Colonic mucosa (tissue), 4 donors: ENCODE measurements around the gene USP8. TPM values are rescaled to one million over a fixed set of nuclear protein-coding genes. Genes with fewer than 3 reads are reported as not detected.
"Not testable (repeated sequence)": the region's sequence is repeated elsewhere in the genome, so short reads cannot be mapped to it uniquely, and the experiment has no call there.

Source experiments
- DNase-seq: peaks from one replicate; pipeline ENCODE4 v3.0.0-alpha.2; 2020
- H3K27ac ChIP-seq: fragments of 200-600 bp; one replicate; pipeline ENCODE4 v1.8.0; 2021
- H3K27me3 ChIP-seq: fragments of 200-600 bp; one replicate; pipeline ENCODE4 v1.8.0; 2021
- H3K36me3 ChIP-seq: fragments of 200-600 bp; one replicate; pipeline ENCODE4 v1.8.0; 2021
- H3K4me1 ChIP-seq: fragments of 200-600 bp; one replicate; pipeline ENCODE4 v1.8.0; 2021; ENCODE audit warnings: mild to moderate bottlenecking
- H3K4me3 ChIP-seq: fragments of 200-600 bp; one replicate; pipeline ENCODE4 v1.8.0; 2021
- H3K9ac ChIP-seq, 2 donors: one replicate each; pipeline ENCODE4 v1.7.0; 2013; ENCODE audit warnings: control low read depth in 2 of 2, low read depth in 2 of 2, low read length in 2 of 2
- H3K9me3 ChIP-seq: fragments of 200-600 bp; one replicate; pipeline ENCODE4 v1.8.0; 2021
- CTCF ChIP-seq: fragments of 200-600 bp; IDR thresholded peaks from one replicate; pipeline ENCODE4 v1.8.0; 2022; ENCODE audit warnings: antibody characterized with exemption, mild to moderate bottlenecking
- intact Hi-C: fragments of 100-400 bp; cut with DNase I; formaldehyde crosslinking; loops from one replicate; pipeline ENCODE4 v1.14.1; 2022
- total RNA-seq, 2 donors: library from RNA; stranded (reverse); fragmentation: NEBNext Ultra II Directional in 1 of 2; extraction: Animal tissue kit (Norgen Biotek cat#: 25700) in 1 of 2; gene quantifications; one replicate each; pipeline ENCODE4 v1.2.1, GENCODE V29; 2021
- donor health status: healthy.
- donor health status: DM: no; HTN: no; CAD: no.
- donor health status: DM: no; HTN: no; CAD: no.

USP8 gene
- total RNA-seq, 2 donors from 2014 or later = 54.4 to 98.9 TPM

- no peaks in the 10 kb centered on the region for H3K27me3 ChIP-seq
- no peaks in the 10 kb centered on the region for H3K36me3 ChIP-seq
- no peak overlapping the region for H3K27ac ChIP-seq
- intact Hi-C loops = no loop called here
- no peak overlapping the region for H3K9ac ChIP-seq
- H3K9me3 ChIP-seq = no peaks in the 10 kb centered on the region
- TF ChIP-seq CTCF = no peak
- no peak for DNase-seq
- H3K4me3 ChIP-seq = no peak overlapping the region
- H3K4me1 ChIP-seq = no peaks in the 10 kb centered on the region
Measured at GRCh38 chr15:50485389-50485788, 61.2 kb downstream of the USP8 start.

GRCh38 chr15:50487287-50487686 is 63.1 kb downstream of the USP8 start:
- no peak overlapping the region for H3K9ac ChIP-seq
- intact Hi-C loops = no loop called here
- no peaks in the 10 kb centered on the region for H3K27me3 ChIP-seq
- H3K4me3 ChIP-seq = no peak overlapping the region
- H3K4me1 ChIP-seq = no peaks in the 10 kb centered on the region
- no peak for DNase-seq
- H3K36me3 ChIP-seq = peaks cover under 1% of the 10 kb centered on the region
- H3K9me3 ChIP-seq = no peaks in the 10 kb centered on the region
- no peak for TF ChIP-seq CTCF
- H3K27ac ChIP-seq = no peak overlapping the region

GRCh38 chr15:50493625-50494024 is 69.4 kb downstream of the USP8 start:
- TF ChIP-seq CTCF = no peak
- DNase-seq = no peak
- no peak overlapping the region for H3K9ac ChIP-seq
- no peaks in the 10 kb centered on the region for H3K27me3 ChIP-seq
- intact Hi-C loops = loop anchor here (10.0 kb wide), 1 partner anchor 131 kb away; no protein-coding TSS in a partner anchor
- no peak overlapping the region for H3K4me3 ChIP-seq
- H3K36me3 ChIP-seq = peaks cover 7% of the 10 kb centered on the region
- H3K27ac ChIP-seq = no peak overlapping the region
- H3K9me3 ChIP-seq = no peaks in the 10 kb centered on the region
- no peaks in the 10 kb centered on the region for H3K4me1 ChIP-seq

- intact Hi-C loops = loop anchor here (10.0 kb wide), 1 partner anchor 130 kb away; no protein-coding TSS in a partner anchor
- H3K36me3 ChIP-seq = peaks cover 12% of the 10 kb centered on the region
Measured at GRCh38 chr15:50494547-50494946, 70.3 kb downstream of the USP8 start.

GRCh38 chr15:50496692-50497091 is 72.5 kb downstream of the USP8 start:
- no peaks in the 10 kb centered on the region for H3K27me3 ChIP-seq
- peaks cover 12% of the 10 kb centered on the region for H3K36me3 ChIP-seq
- no peak for DNase-seq
- H3K4me1 ChIP-seq = no peaks in the 10 kb centered on the region
- no peak for TF ChIP-seq CTCF
- no peak overlapping the region for H3K27ac ChIP-seq
- H3K9ac ChIP-seq = no peak overlapping the region
- no peak overlapping the region for H3K4me3 ChIP-seq
- intact Hi-C loops = loop anchor here (10.0 kb wide), 1 partner anchor 128 kb away; no protein-coding TSS in a partner anchor
- no peaks in the 10 kb centered on the region for H3K9me3 ChIP-seq

More at GRCh38 chr15:50494547-50494946, 70.3 kb downstream of the USP8 start:
- not testable (repeated sequence) for DNase-seq, H3K9ac ChIP-seq, H3K27me3 ChIP-seq, H3K27ac ChIP-seq, H3K4me3 ChIP-seq, H3K9me3 ChIP-seq, H3K4me1 ChIP-seq

- H3K36me3 ChIP-seq = peaks cover 9% of the 10 kb centered on the region
- H3K27ac ChIP-seq = no peak overlapping the region
Measured at GRCh38 chr15:50500352-50500751, 76.1 kb downstream of the USP8 start.

More at GRCh38 chr15:50500352-50500751, 76.1 kb downstream of the USP8 start:
- Histone ChIP-seq H3K9me3 (no peaks in the 10 kb centered on the region), H3K4me1 (no peaks in the 10 kb centered on the region), H3K4me3 (no peak overlapping the region), H3K9ac (no peak overlapping the region), H3K27me3 (no peaks in the 10 kb centered on the region)
- DNase-seq = no peak
- TF ChIP-seq CTCF = no peak
- intact Hi-C loops = no loop called here
